Lower leg skin (tissue), 4 donors: ENCODE data around the gene CYP27B1. TPM values are rescaled to one million over a fixed set of nuclear protein-coding genes. Genes with fewer than 3 reads are reported as not detected.

Source experiments
- DNase-seq, 2 donors: peaks; one replicate each; pipeline ENCODE4 v3.0.0-alpha.2; 2019; ENCODE audit warnings: low spot score in 2 of 2
- H3K4me3 ChIP-seq: fragments of 200-600 bp; sonication (generic); 2 replicates; pipeline ENCODE4 v1.5.1; 2017; ENCODE audit warnings: mild to moderate bottlenecking, low read depth; ENCODE audit not compliant: poor library complexity, severe bottlenecking
- POLR2A ChIP-seq, 2 donors: fragments of 450-650 bp; IDR thresholded peaks; one replicate each; pipeline ENCODE4 v1.6.1; 2016 to 2017; ENCODE audit warnings: antibody characterized with exemption in 2 of 2, mild to moderate bottlenecking in 1 of 2, moderate library complexity in 1 of 2
- WGBS, 2 donors: methylation state at CpG; one replicate each; pipeline ENCODE4 v1.1.5; 2018; 5-methylcytosine and 5-hydroxymethylcytosine counted together
- intact Hi-C: fragments of 100-400 bp; cut with DNase I; formaldehyde crosslinking; loops from one replicate; pipeline ENCODE4 v1.15.0; 2023; ENCODE audit warnings: low total_unique reads
- total RNA-seq, 4 donors: library from RNA; depleted of rRNA; stranded (reverse); fragments of >200 nt; gene quantifications; one replicate each; pipeline ENCODE4 v1.1.0, GENCODE V29; 2016
- TF ChIP-seq, protein P1 (sequence below), 3 donors: fragments of 450-650 bp; IDR thresholded peaks; one replicate each; pipeline ENCODE4 v1.5.1; 2016; ENCODE audit warnings: antibody characterized with exemption in 3 of 3, mild to moderate bottlenecking in 3 of 3, moderate library complexity in 2 of 3

Gene CYP27B1
- total RNA-seq, 4 donors from 2014 or later, result 0.72 to 6.4 (median 1.7) TPM

- no peak for DNase-seq
- WGBS, 2 donors, result 88 to 91% methylated on average over 16 to 25 of the region's 25 CpGs
- intact Hi-C loops, result no loop called here
These were observed 8.1 kb downstream of the CYP27B1 start for GRCh38 chr12:57758552-57759359.

GRCh38 chr12:57757771-57758170 is 9.1 kb downstream of the CYP27B1 start:
- H3K4me3 ChIP-seq, result no peak overlapping the region
- intact Hi-C loops, result no loop called here
- TF ChIP-seq, protein P1, sequence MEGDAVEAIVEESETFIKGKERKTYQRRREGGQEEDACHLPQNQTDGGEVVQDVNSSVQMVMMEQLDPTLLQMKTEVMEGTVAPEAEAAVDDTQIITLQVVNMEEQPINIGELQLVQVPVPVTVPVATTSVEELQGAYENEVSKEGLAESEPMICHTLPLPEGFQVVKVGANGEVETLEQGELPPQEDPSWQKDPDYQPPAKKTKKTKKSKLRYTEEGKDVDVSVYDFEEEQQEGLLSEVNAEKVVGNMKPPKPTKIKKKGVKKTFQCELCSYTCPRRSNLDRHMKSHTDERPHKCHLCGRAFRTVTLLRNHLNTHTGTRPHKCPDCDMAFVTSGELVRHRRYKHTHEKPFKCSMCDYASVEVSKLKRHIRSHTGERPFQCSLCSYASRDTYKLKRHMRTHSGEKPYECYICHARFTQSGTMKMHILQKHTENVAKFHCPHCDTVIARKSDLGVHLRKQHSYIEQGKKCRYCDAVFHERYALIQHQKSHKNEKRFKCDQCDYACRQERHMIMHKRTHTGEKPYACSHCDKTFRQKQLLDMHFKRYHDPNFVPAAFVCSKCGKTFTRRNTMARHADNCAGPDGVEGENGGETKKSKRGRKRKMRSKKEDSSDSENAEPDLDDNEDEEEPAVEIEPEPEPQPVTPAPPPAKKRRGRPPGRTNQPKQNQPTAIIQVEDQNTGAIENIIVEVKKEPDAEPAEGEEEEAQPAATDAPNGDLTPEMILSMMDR (IDR thresholded peaks at IDR 0.05), result no peak
- TF ChIP-seq POLR2A (IDR thresholded peaks at IDR 0.05), result no peak
- WGBS, 2 donors, result 90 to 94% methylated on average over 4 of the region's 4 CpGs
- no peak for DNase-seq

More at GRCh38 chr12:57758552-57759359, 8.1 kb downstream of the CYP27B1 start:
- TF ChIP-seq, protein P1 (IDR thresholded peaks at IDR 0.05), result no peak
- no peak for TF ChIP-seq POLR2A (IDR thresholded peaks at IDR 0.05)
- H3K4me3 ChIP-seq, result no peak overlapping the region

DNA sequence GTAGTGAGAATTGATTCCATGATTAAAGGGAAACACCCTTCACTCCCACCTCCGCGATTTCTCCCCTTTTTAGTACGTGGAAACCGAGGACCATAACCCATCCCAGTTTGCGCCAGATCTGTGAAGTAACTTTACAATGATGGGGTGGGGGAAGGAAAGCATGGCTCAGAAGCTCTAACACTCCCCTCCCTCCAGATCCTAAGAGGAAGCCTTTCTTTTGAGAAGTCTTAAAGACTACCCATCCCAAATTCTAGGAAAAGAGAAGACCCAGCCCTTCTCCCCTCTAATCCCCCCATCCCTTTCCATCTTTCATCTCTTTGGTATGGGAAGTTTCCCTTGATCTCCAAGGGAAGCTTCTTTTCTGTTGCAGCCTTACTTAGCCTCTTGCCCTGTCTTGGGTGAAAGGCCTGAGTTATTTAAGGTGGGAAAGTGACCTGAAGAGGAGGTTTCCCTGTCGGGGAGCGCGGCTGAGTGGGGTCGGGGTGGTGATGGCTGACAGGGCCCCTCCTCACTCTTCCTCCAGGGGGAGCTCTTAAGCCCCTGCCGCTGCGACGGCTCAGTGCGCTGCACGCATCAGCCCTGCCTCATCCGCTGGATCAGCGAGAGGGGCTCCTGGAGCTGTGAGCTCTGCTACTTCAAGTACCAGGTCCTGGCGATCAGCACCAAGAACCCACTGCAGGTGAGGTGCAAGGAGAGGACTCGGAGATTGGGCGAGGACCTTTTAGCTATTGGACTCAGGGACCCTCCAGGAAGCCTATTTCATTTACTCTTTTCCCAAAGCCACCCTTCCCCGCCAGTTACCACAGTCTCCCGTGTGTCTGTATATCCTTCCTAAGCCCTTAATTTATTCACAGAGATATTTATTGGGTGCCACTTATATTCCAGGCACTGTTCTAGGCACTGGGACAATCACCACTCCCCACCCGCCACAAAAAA is 10.2 kb downstream of the CYP27B1 start:
- no peak for TF ChIP-seq POLR2A (IDR thresholded peaks at IDR 0.05)
- TF ChIP-seq, protein P1 (IDR thresholded peaks at IDR 0.05), result no peak
- intact Hi-C loops, result no loop called here
- WGBS, 2 donors, result 51 to 58% methylated on average over 22 of the region's 22 CpGs
- DNase-seq, result no peak
- H3K4me3 ChIP-seq, result no peak overlapping the region

DNA sequence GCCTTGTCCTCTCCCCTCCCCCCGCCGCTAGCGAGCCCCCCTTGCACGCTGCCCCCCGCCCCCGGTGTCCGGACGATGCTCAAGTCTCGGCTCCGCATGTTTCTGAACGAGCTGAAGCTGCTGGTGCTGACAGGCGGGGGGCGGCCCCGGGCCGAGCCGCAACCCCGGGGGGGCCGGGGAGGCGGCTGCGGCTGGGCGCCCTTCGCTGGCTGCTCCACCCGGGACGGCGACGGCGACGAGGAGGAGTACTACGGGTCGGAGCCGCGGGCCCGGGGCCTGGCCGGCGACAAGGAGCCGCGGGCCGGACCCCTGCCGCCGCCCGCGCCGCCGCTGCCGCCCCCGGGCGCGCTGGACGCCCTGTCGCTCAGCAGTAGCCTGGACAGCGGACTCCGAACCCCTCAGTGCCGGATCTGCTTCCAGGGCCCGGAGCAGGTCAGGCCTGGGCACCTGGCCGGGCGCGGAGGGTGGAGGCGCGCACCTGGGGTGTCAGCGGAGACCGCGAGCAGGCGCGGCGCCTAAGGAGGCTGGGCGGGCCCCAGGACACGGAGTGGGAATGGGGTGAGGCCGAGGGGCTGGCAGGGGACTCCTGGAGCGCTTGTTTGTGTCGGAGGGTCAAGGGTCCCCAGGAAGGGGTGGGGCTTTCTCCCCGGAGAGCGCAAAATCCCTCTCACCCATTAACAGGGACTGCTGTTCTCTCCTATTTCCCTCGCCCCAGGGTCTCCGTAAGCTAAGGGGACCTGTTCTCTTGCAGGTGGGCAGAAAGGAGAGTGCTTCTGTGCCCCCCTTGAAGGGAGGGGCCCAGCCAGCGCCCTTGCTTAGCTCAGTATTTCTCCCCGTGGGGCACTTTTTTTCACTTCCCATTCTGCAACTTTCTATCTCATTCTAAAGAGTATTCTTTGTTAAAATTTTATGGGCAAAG is 11.2 kb downstream of the CYP27B1 start:
- intact Hi-C loops, result no loop called here
- TF ChIP-seq, protein P1 (IDR thresholded peaks at IDR 0.05), result no peak
- no peak for TF ChIP-seq POLR2A (IDR thresholded peaks at IDR 0.05)
- WGBS, 2 donors, result 2 to 15% methylated on average over 8 to 38 of the region's 76 CpGs
- no peak for DNase-seq
- peak overlapping the region; percentile 45 for H3K4me3 ChIP-seq

DNA sequence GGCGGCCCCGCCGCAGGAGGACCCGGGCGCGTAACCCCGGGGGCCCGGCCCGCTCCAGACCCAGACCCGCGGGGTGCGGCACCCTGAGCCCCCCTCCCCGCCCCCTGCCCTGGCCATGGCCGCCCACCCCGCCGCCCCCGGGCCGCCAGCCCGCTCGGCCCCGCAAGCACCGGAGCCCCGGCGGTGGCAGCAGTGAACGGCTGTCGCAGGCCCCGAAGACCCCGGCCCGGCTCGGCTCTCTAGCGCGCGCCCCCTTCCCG is 11.8 kb downstream of the CYP27B1 start:
- DNase-seq, result no peak
- intact Hi-C loops, result no loop called here
- WGBS, 2 donors, result no CpG with 5 or more reads among the region's 34 CpGs
- peak overlapping the region; percentile 45 for H3K4me3 ChIP-seq
- TF ChIP-seq, protein P1 (IDR thresholded peaks at IDR 0.05), result no peak
- TF ChIP-seq POLR2A (IDR thresholded peaks at IDR 0.05), result no peak
